IPS DF 19.7 (cell line): ENCODE measurements around the gene LBP.
"Not testable (repeated sequence)": the region's sequence is repeated elsewhere in the genome, so short reads cannot be mapped to it uniquely, and the experiment has no call there.

ENCODE experiments used
- DNase-seq: peaks from one replicate; pipeline ENCODE4 v3.0.0-alpha.2; 2013; ENCODE audit warnings: low read depth, low spot score

LBP gene

GRCh38 chr20:38350879-38351775 lies 4.8 kb downstream of the LBP start:
- no peak for DNase-seq

GRCh38 chr20:38353316-38353715 lies 7.0 kb downstream of the LBP start:
- no peak for DNase-seq

GRCh38 chr20:38354227-38354626 lies 7.9 kb downstream of the LBP start:
- no peak for DNase-seq

- DNase-seq: no peak
These were observed 9.1 kb downstream of the LBP start for GRCh38 chr20:38355161-38356012.

- no peak for DNase-seq
These were observed 11.4 kb downstream of the LBP start for GRCh38 chr20:38357653-38358207.

GRCh38 chr20:38358556-38358955 lies 12.3 kb downstream of the LBP start:
- DNase-seq: no peak

GRCh38 chr20:38363004-38363747 lies 16.9 kb downstream of the LBP start:
- no peak for DNase-seq

- DNase-seq: no peak
These were observed 23.1 kb downstream of the LBP start for GRCh38 chr20:38369389-38369788.

GRCh38 chr20:38372806-38373205 lies 26.5 kb downstream of the LBP start:
- no peak for DNase-seq

GRCh38 chr20:38373231-38373867 lies 27.1 kb downstream of the LBP start:
- DNase-seq: no peak

GRCh38 chr20:38373898-38374297 lies 27.6 kb downstream of the LBP start:
- no peak for DNase-seq

- no peak for DNase-seq
These were observed 30.9 kb downstream of the LBP start for GRCh38 chr20:38377039-38377685.

GRCh38 chr20:38377838-38378237 lies 31.6 kb downstream of the LBP start:
- not testable (repeated sequence) for DNase-seq

GRCh38 chr20:38383147-38383546 lies 36.9 kb downstream of the LBP start:
- no peak for DNase-seq

- DNase-seq: no peak
These were observed 39.7 kb downstream of the LBP start for GRCh38 chr20:38386004-38386403.

- no peak for DNase-seq
These were observed 40.6 kb downstream of the LBP start for GRCh38 chr20:38386851-38387250.

GRCh38 chr20:38387953-38388352 lies 41.7 kb downstream of the LBP start:
- DNase-seq: no peak

GRCh38 chr20:38392356-38392755 lies 46.1 kb downstream of the LBP start:
- no peak for DNase-seq

- no peak for DNase-seq
These were observed 47.0 kb downstream of the LBP start for GRCh38 chr20:38393259-38393658.

- DNase-seq: no peak
These were observed 48.9 kb downstream of the LBP start for GRCh38 chr20:38395165-38395564.
